Measurements from ENCODE around the gene NXPH3.
A peak's percentile ranks its signal among the peaks of the same experiment; 100 is the strongest.
"Not testable (repeated sequence)": the region's sequence is repeated elsewhere in the genome, so short reads cannot be mapped to it uniquely, and the experiment has no call there.

The NXPH3 gene

DNA sequence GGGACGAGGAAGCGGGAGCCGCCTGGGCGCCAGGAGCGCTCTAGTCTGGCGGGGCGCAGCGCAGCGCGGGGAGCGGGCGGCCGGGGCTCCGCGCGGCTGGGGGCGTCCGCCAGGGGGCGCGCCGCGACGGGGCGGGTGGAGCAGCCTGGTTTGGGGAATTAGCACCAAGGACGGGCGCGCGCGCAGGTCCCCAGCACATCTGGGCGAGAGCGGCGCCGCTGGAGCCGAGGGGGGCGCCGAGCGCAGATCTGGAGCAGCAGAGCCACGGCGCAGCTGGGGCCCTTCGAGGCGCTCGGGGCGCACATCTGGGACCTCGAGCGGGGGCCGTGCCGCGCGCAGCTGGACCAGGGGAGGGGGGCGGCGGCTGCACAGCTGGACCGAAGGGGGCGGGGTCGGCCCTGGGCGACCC, at the start of gene NXPH3:
Gene NXPH3, plus strand, starts transcription at position 193 of the 409 bp plus-strand sequence. CDS start 349 bp downstream, outside the sequence.
- DNase-seq (ENCODE audit: low read depth, low spot score) = peak; percentile 78

DNA sequence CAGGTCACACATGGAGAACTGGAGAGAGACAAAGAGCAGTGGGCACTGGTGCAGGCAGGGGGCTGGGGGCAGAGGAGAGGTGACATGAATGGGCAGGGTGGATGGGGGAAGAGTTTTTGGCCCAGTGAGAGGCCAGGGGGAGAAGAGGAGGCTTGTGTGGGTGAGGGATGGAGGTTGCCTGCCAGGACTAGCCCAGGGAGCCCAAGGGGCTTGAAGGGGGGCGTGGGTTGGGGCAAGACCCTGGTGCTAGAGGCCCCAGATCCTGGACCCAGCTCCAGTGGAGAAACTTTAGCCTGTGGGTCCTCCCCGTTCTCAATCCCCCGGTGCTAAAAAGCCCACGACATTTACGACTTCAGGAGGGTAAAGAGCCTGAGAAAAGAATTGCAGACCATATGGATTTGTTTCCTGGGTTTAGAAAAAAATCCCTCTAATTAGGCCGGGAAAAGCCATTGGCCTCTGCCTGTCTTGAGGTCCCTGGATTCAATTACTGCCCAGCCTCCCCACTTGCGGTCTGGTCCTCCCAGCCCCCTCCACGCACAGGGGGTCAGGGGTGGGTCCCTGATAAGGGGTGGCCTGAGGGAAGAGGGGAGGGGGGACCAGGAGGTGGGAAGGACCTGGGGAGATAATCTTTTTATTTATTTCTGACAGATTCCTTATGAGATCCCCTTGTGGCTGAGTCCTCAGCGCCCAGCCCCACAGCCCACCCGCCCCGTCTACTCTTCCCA, 47.6 kb upstream of the NXPH3 start:
- DNase-seq (ENCODE audit: low read depth, low spot score) = no peak

- DNase-seq (ENCODE audit: low read depth, low spot score) = no peak
Observed at GRCh38 chr17:49528966-49529365, 46.7 kb upstream of the NXPH3 start.

DNA sequence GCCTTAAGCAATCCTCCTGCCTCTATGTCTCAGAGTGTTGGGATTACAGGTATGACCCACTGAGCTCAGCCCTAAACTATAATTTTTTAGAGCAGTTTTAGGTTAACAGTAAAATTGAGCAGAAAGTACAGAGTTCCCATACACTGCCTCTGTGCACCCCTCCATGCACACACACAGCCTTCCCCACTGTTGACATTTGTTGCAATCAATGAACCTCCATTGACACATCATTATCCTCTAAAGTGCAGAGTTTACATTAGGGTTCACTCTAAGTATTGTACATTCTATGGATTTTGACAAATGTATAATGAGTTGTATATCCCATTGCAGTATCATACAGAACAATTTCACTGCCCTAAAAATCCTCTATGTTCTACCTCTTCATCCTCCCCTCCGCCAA, 45.6 kb upstream of the NXPH3 start:
- no peak for DNase-seq (ENCODE audit: low read depth, low spot score)

- no peak for DNase-seq (ENCODE audit: low read depth, low spot score)
Observed at GRCh38 chr17:49543860-49544259, 31.8 kb upstream of the NXPH3 start.

GRCh38 chr17:49545007-49545660, 30.5 kb upstream of the NXPH3 start:
- DNase-seq (ENCODE audit: low read depth, low spot score) = peak; percentile 62

DNA sequence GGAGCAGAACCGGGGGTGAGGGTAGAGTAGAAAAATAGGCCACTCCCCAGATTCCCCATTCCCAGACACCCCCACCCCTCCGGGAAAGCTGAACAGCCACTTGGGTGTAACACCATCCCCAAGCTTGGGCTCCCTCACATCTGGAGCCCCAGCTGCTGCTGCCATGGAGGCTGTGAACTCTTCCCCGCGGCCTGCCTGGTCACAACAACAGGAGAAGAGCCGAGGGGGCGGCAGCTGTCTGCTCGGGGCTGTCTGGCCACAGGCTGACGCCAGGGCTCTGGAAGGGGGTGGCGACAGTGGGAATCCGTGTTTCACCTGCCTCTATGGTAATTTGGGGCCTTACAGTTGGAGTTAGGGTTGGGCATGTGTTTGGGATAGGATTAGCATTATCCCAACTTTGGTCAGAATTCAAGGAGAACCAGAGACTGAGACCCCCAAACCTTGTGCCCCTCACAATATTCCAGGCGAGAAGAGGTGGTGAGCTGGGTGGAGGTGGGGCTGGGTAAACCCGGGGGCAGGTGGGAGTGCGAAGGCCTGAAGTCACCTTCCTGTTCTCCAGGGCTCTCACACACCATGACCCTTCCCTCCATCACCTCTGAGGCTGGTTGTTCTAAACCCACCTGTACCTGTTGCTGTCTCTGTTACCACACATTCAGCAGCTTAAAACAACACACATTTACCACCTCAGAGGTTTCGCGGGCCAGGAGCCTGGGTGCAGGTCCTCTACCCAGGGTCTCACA, 29.7 kb upstream of the NXPH3 start:
- DNase-seq (ENCODE audit: low read depth, low spot score) = no peak

DNA sequence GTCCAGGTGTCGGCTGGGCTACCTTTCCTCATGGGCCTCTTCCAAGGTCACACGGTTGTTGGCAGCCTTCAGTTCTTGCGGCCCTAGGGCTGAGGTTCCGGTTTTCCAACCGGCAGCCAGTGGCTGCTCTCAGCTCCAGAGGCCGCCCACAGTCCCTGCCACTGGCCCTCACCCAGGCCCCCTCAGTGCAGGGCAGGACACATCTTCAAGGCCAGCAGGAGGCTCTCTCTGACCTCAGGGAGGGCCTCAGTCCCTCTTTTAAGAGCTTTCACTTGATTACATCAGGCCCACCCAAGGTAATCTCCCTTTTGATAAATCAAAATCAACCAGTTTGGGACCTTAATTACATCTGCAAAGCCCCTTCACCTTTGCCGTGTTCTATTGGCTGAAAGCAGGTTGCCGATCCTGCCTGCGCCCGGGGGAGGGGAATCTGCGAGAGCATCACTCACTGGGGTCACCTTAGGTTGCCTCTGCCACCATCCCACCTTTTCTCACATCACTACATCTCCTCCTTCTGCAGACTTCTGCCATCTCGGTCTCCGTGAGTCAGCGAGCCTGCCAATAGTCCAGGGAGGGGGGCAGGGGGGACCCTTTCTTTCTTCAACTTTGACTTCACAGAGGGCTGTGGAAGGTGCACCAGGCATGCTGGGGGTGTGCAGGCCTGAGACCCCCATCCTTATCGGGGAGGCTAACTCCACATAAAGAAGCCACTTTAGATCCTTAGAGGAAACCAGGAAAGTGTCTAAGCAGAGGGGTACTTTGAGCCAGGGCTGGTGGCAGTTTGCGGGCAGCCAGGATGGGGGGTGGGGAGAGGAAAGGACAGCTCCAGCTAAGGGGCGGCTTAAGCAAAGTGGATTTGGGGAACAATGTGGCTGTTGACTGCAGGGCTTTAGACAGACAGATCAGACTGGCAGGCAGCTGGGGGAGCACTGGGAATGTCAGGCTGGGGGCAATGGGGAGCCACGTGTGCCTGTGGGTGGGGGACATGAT, 28.8 kb upstream of the NXPH3 start:
- DNase-seq (ENCODE audit: low read depth, low spot score) = no peak

DNA sequence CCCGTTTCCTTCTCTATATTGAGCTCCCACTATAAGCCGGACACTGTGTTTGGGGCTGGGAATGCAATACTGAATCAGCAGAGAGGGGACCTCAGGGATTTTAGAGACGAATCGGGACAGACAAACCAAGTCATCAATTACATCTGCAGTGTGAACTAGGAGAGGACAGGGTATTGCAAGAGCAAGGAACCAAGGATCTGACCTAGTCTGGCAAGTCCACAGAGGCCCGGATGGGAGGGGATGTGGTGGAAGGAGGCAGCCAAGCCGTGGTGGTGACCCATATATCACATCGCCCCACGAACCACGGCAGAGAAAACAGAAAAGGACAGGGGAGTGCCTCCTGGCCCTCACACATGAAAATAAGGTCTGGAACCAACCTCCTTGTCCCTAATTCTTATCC, 28.1 kb upstream of the NXPH3 start:
- DNase-seq (ENCODE audit: low read depth, low spot score) = no peak

DNA sequence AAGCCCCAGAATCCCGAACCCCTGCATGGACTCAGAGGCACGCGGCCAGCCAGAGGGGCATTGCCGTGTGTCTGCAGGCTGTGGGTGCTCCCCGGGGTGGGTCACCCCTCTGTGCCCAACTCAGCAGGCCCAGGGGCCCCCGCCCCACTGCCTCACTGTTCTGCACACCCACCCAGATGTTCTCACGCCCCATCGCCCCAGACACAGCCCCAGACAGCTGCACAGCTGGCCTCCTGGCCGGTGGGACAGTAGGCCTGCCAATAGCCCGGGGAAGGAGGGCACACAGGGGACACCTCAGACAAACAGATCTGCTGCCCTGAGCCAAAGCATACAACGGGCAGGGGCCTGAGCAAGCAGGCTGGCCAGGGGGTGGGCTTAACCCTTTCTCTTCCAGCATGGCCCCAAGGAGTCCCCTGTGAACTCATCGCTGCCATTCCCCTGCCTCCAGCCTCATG, 27.6 kb upstream of the NXPH3 start:
- DNase-seq (ENCODE audit: low read depth, low spot score) = no peak

GRCh38 chr17:49548506-49549310, 27.0 kb upstream of the NXPH3 start:
- peak; percentile 85 for DNase-seq (ENCODE audit: low read depth, low spot score)

DNA sequence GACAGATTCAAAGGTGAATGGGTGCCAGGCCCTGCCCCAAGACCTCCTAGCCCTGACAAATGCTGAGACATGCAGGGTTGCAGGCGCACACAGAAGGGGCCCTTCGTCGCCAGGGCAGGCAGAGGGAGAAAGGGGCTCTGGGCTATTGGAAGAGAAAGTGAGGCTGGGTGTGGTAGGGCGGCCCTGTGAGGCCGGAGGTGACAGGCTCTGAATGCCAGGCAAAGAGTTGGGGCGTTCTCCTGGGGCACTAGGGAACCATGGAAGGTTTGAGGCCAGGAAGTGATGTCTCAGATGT, 26.4 kb upstream of the NXPH3 start:
- no peak for DNase-seq (ENCODE audit: low read depth, low spot score)

DNA sequence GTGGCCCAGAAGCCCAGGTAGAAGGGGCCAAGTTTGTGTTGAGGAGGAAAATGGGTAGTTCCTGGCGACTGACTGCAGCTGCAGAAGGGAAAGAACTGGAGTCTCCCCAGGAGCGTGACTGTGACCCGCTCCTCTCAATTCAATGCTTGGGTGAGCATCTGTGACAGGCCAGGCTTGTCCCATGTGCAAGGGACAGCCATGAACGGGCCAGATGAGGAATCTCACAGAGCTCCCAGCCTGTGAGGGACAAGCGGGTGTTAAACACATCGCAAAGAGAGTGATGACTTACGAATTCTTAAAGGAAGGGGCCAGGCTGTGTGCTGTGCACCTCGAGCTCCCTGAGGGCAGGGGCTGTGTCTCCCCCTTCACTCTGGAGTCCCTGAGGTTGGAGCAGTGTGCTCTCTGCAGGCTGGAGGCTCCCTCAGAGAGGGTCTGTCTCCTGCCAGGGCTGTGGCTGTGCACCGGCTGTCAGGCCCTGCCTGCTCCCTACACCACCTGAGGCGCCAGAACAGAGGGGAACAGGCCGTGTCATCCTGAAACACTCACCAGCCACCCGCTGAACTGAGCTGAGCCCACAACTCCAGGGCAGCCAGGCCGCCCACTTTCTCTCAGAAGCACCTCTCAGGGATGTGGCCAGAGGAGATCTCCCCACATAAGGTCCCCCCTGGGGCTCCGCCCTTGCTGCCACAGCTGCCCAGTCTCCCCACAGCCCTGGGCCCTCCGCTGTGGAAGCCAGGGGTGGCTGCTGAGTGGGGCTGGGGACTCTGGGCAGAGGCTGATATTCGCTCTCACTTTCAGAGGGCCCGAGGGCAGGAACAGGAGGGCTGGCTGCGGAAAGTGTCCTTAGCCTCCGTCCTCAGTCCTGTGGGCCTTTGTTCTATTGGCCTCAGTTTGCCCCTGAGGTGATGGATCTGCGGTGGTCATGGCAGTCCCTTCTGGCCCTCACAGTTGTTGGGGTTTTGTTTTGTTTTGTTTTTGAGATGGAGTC, 25.7 kb upstream of the NXPH3 start:
- DNase-seq (ENCODE audit: low read depth, low spot score) = peak; percentile 56

DNA sequence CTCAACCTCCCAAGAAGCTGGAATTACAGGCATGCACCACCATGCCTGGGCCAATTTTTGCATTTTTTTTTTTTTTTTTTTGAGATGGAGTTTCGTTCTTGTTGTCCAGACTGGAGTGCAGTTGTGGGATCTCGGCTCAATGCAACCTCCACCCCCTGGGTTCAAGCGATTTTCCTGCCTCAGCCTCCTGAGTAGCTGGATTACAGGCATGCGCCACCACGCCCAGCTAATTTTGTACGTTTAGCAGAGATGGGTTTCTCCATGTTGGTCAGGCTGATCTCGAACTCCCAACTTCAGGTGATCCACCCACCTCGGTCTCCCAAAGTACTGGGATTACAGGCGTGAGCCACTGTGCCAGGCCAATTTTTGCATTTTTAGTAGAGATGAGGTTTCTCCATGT, 24.9 kb upstream of the NXPH3 start:
- DNase-seq (ENCODE audit: low read depth, low spot score) = not testable (repeated sequence)

DNA sequence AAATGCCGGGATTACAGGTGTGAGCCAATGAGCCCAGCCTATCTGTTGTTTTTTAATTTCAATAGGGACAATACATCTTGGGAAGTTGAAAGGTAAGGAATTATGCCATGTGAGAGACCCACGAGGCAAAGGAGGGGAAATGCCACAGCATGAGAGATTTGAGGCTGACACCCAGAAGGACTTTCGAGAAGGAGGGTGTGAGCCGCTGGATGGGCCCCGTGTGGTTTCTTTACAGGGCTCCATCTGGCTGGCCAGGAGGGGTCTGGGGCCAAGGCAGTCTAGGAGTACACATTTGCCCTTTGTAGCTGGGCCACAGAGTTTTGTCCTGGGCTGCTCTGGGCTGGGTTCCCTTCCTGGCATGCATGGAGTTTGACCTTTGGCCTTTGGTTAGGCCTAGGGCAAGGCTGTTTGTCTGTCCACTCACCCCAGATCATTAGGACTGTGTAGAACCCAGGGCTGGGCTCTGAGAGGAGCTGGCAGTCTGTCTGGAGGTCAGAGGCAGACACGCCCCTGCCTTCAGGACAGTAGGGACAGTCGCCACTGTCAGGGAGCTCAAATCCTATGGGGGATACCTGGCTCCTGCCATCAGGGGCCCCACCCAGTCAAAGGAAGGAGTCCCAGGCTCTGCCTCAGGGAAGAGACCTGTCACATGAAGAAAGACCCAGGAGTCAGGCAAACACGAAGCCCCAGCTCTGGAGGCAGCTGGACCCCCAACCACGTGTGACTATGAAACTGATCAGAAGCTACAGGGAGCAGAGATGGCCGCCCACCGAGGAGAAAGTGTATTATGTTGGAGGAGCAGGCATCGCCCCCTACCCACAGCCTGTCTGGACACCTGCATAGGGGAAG, 24.2 kb upstream of the NXPH3 start:
- peak; percentile 41 for DNase-seq (ENCODE audit: low read depth, low spot score)

- DNase-seq (ENCODE audit: low read depth, low spot score) = no peak
Observed at GRCh38 chr17:49552070-49552751, 23.5 kb upstream of the NXPH3 start.

DNA sequence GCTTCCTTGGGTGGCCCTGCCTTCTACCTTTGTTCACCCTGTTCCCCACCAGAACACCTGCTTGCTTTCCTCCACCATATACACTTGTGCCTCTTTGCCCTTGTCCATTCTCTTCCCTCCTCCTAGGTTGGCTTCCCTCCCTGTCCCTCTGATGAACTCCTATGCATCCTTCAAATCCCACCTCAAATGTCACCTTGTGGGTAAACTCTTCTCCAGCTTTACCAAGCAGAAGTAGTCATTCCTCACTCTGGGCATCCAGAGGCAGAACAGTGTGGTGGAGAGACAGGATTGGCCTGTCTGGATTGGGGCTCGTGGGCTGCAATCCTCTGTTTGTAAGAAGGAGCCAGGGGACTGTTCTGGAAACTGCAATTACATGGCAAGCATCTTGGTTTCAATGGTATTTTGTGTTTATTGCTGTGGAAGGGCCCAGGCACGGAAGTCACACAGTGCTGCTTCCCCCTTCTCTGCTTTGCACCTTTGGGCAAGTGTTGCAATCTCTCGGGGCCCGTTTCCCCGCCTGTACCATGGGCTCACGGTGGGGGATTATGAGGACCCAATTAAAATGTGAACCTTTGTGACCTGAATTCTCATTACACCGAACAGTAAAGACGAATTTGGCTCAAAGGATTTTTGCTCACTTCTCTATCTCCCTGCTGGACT, 21.9 kb upstream of the NXPH3 start:
- DNase-seq (ENCODE audit: low read depth, low spot score) = no peak

Data from ELF-1 (cell line).